ENCODE data around the gene DKK1. TPM values are rescaled to one million over a fixed set of nuclear protein-coding genes. Genes with fewer than 3 reads are reported as not detected.
A peak's percentile ranks its signal among the peaks of the same experiment; 100 is the strongest.

The DKK1 gene
- total and polyA plus RNA-seq, 2 of the 13 experiments (the other 11 are each of a cell fraction or from before 2014, with no cell fraction given) = 123 to 262 TPM

DNA sequence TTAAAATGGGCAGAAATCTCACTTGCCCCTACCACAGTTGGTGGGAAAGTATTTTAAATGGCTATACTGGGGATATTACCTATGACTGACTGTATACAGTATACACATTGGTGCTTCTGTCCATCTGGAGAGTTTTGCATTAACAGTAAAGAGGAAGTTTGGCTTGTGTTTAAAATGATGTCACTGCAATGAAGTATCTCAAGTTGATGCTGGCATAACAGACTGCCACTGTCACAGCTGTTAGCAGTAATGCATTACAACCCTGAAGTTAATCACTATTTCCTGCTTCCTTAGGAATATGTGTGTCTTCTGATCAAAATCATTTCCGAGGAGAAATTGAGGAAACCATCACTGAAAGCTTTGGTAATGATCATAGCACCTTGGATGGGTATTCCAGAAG is 1.9 kb downstream of the DKK1 start:
- FAIRE-seq = no peak
- Histone ChIP-seq H3K4me3 (replicated peaks in 1 of 3; ENCODE audit: insufficient read depth in 1 of 3, low read depth in 2 of 3, low read length in 3 of 3) (peak overlapping the region in 2 of 3 experiments; percentile 3 to 68; a peak in 3 of 6 replicates), H3K9me3 (ENCODE audit: low read length) (no peaks in the 10 kb centered on the region), H3K79me2 (ENCODE audit: insufficient read depth, low read length) (peaks cover 2% of the 10 kb centered on the region), H3K9ac (ENCODE audit: insufficient read depth, low read depth, low read length) (no peak overlapping the region), H2AFZ (ENCODE audit: low read length) (no peak overlapping the region), H3K27ac (ENCODE audit: extremely low read length, insufficient read depth, low read length) (no peak overlapping the region), H3K27me3 (ENCODE audit: control insufficient read depth in 1 of 2, insufficient read depth in 2 of 2, low read length in 2 of 2) (peaks cover 0 to 13% of the 10 kb centered on the region in 2 experiments; a peak in 1 of 5 replicates), H3K4me1 (ENCODE audit: insufficient read depth, low read length) (peaks cover 42% of the 10 kb centered on the region), H3K4me2 (ENCODE audit: low read depth, low read length) (peak overlapping the region; percentile 41), H4K20me1 (ENCODE audit: insufficient read depth, low read length) (no peaks in the 10 kb centered on the region), H3K36me3 (replicated peaks in 1 of 2; ENCODE audit: control insufficient read depth in 1 of 2, insufficient read depth in 2 of 2, low read length in 2 of 2) (no peaks in the 10 kb centered on the region)
- no TSS peak for BruUV-seq (replicated peaks)
- no peak for DNase-seq (ENCODE audit: low spot score)
- TF ChIP-seq, protein P1, sequence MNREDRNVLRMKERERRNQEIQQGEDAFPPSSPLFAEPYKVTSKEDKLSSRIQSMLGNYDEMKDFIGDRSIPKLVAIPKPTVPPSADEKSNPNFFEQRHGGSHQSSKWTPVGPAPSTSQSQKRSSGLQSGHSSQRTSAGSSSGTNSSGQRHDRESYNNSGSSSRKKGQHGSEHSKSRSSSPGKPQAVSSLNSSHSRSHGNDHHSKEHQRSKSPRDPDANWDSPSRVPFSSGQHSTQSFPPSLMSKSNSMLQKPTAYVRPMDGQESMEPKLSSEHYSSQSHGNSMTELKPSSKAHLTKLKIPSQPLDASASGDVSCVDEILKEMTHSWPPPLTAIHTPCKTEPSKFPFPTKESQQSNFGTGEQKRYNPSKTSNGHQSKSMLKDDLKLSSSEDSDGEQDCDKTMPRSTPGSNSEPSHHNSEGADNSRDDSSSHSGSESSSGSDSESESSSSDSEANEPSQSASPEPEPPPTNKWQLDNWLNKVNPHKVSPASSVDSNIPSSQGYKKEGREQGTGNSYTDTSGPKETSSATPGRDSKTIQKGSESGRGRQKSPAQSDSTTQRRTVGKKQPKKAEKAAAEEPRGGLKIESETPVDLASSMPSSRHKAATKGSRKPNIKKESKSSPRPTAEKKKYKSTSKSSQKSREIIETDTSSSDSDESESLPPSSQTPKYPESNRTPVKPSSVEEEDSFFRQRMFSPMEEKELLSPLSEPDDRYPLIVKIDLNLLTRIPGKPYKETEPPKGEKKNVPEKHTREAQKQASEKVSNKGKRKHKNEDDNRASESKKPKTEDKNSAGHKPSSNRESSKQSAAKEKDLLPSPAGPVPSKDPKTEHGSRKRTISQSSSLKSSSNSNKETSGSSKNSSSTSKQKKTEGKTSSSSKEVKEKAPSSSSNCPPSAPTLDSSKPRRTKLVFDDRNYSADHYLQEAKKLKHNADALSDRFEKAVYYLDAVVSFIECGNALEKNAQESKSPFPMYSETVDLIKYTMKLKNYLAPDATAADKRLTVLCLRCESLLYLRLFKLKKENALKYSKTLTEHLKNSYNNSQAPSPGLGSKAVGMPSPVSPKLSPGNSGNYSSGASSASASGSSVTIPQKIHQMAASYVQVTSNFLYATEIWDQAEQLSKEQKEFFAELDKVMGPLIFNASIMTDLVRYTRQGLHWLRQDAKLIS (CRISPR knock-in tag; IDR thresholded peaks at IDR 0.05) = 0 out of 2 replicates have a peak, but pooled peaks have one; percentile 3
- TF ChIP-seq CREB1 (IDR thresholded peaks at IDR 0.05) (no peak), CREB1 (CRISPR knock-in tag; IDR thresholded peaks at IDR 0.05) (peak; percentile 36; the same call in 1 of the 2 replicates), ZNF605 (CRISPR knock-in tag; IDR thresholded peaks at IDR 0.05) (no peak), SP1 (IDR thresholded peaks at IDR 0.05) (no peak), SP1 (CRISPR knock-in tag; IDR thresholded peaks at IDR 0.05) (no peak), POLR2A (IDR thresholded peaks at IDR 0.05; ENCODE audit: insufficient read depth in 1 of 2, low read depth in 2 of 2, low read length in 2 of 2) (0 out of 4 replicates have a peak, but pooled peaks of 1 of the 2 experiments have one; percentile 15), TBX3 (IDR thresholded peaks at IDR 0.05; ENCODE audit: borderline replicate concordance) (no peak), ZNF652 (CRISPR knock-in tag; IDR thresholded peaks at IDR 0.05; ENCODE audit: borderline replicate concordance, low read depth) (no peak), KMT2A (CRISPR knock-in tag; IDR thresholded peaks at IDR 0.05) (no peak), POLR2AphosphoS5 (IDR thresholded peaks at IDR 0.05; ENCODE audit: low read depth, low read length) (peak; percentile 4; the same call in 1 of the 2 replicates), AKAP8 (CRISPR knock-in tag; IDR thresholded peaks at IDR 0.05) (no peak)
- intact Hi-C loops (cut with micrococcal nuclease; ENCODE audit: unreplicated experiment) (no loop called here), in situ Hi-C loops (cut with HindIII; ENCODE audit: extremely low pct_ligation_motif_present, low pct_unique_long_range_greater_than_20kb) (loop anchor here (10.0 kb wide), 1 partner anchor 249 kb away; no protein-coding TSS in a partner anchor)
- ChIA-PET CTCF (ENCODE audit: low intra/inter-chr PET ratio, low total read pairs) (no interaction called here), POLR2A (no interaction called here)
- no peak for ATAC-seq
- WGBS (ENCODE audit: low lambda C conversion rate) = 64% methylated on average over 1 of the region's 1 CpG

All from HepG2 (cell line).